ENCODE measurements around the gene BRSK2. TPM values are rescaled to one million over a fixed set of nuclear protein-coding genes. Genes with fewer than 3 reads are reported as not detected.

The BRSK2 gene
- total RNA-seq, 2 experiments from 2014 or later = 0.22 to 0.55 TPM

DNA sequence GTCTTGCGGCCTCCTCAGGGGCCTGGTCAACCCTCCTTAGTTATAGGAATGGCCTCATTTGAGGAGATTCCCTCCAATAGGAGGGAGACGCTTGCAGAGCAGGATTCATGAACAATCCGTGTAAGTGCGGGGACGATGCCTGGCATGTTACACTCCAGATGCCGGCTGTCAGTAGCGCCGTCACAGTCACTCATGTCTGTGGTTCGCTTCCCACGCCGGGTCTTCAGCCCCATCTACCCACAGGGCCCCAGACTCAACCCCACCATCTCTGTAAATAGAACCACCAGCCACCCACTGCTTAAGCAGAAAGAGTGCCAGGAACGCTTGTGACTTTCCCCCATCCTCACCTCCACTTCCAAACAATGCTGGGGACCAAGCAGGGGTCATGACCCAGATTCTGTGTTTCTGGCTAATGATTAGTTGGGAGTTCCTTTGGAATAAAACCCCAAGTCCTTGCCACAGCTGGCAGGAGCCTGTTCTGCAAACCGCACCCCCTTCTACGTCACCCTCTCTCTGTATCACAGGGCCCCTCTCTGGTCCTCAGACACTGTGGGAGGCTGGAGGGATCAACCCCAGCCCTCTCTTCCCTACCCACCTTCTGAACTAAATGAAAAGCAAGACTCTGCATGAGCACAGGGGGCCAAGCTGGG is 41.5 kb upstream of the BRSK2 start:
- ATAC-seq (ENCODE audit: poor library complexity) (no peak), DNase-seq (no peak)
- Mint-ChIP-seq H3K4me1 (ENCODE audit: low read depth) (no peaks in the 10 kb centered on the region), H3K27ac (no peak overlapping the region), H3K4me3 (no peak overlapping the region), H3K9me3 (no peaks in the 10 kb centered on the region), H3K36me3 (ENCODE audit: low read depth) (no peaks in the 10 kb centered on the region), H3K27me3 (no peaks in the 10 kb centered on the region)
- no peak overlapping the region for H3K27ac ChIP-seq (ENCODE audit: low read depth in 1 of 2, low read length in 2 of 2)
- no peaks in the 10 kb centered on the region for H3K36me3 ChIP-seq (ENCODE audit: insufficient read depth, low read length)
- no peaks in the 10 kb centered on the region for H3K27me3 ChIP-seq (ENCODE audit: control insufficient read depth in 1 of 2, insufficient read depth in 2 of 2, low read length in 2 of 2)
- H3K9me3 ChIP-seq (ENCODE audit: control insufficient read depth in 1 of 2, insufficient read depth in 1 of 2, low read length in 2 of 2) = no peaks in the 10 kb centered on the region
- TF ChIP-seq, protein P1, sequence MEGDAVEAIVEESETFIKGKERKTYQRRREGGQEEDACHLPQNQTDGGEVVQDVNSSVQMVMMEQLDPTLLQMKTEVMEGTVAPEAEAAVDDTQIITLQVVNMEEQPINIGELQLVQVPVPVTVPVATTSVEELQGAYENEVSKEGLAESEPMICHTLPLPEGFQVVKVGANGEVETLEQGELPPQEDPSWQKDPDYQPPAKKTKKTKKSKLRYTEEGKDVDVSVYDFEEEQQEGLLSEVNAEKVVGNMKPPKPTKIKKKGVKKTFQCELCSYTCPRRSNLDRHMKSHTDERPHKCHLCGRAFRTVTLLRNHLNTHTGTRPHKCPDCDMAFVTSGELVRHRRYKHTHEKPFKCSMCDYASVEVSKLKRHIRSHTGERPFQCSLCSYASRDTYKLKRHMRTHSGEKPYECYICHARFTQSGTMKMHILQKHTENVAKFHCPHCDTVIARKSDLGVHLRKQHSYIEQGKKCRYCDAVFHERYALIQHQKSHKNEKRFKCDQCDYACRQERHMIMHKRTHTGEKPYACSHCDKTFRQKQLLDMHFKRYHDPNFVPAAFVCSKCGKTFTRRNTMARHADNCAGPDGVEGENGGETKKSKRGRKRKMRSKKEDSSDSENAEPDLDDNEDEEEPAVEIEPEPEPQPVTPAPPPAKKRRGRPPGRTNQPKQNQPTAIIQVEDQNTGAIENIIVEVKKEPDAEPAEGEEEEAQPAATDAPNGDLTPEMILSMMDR (IDR thresholded peaks at IDR 0.05) = no peak
- CTCF ChIA-PET = no interaction called here
- H3K4me1 ChIP-seq (ENCODE audit: insufficient read depth, low read length) = no peaks in the 10 kb centered on the region
- intact Hi-C loops (cut with DNase I, micrococcal nuclease) = no loop called here
- POLR2A ChIA-PET = no interaction called here
- H3K4me3 ChIP-seq (ENCODE audit: low read length) = no peak overlapping the region

DNA sequence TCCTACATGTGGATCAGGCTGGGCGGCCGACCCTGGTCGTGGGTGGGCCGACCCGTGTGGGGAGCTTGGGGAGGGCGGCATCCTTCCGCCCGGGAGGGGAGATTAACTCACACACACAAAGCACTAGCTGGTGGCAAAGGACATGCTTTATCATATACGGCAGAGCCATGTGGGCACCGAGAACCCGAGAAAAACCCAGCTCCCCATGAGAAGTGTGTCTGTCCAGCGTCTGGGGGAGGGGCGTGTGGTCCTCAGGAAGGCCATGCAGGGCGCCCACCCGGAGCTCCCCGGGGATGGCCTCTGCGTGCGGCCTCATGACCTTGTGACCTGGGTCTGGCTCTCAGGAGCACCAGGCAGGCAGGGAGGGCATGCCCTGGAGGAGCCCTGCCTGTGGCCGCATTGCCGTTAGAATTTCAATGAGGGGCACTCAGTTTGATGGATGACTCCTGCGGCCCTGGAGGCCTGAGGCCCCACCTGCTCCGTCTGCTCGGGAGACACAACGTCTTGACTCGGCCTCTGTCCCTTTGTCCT is 40.9 kb upstream of the BRSK2 start:
- Mint-ChIP-seq H3K27me3 (no peaks in the 10 kb centered on the region), H3K4me1 (ENCODE audit: low read depth) (no peaks in the 10 kb centered on the region), H3K9me3 (no peaks in the 10 kb centered on the region), H3K36me3 (ENCODE audit: low read depth) (no peaks in the 10 kb centered on the region), H3K27ac (no peak overlapping the region), H3K4me3 (no peak overlapping the region)
- Histone ChIP-seq H3K4me3 (ENCODE audit: low read length) (no peak overlapping the region), H3K9me3 (ENCODE audit: control insufficient read depth in 1 of 2, insufficient read depth in 1 of 2, low read length in 2 of 2) (no peaks in the 10 kb centered on the region), H3K27ac (ENCODE audit: low read depth in 1 of 2, low read length in 2 of 2) (no peak overlapping the region), H3K4me1 (ENCODE audit: insufficient read depth, low read length) (no peaks in the 10 kb centered on the region), H3K36me3 (ENCODE audit: insufficient read depth, low read length) (no peaks in the 10 kb centered on the region), H3K27me3 (ENCODE audit: control insufficient read depth in 1 of 2, insufficient read depth in 2 of 2, low read length in 2 of 2) (no peaks in the 10 kb centered on the region)
- intact Hi-C loops (cut with DNase I, micrococcal nuclease) = no loop called here
- no peak for ATAC-seq (ENCODE audit: poor library complexity)
- TF ChIP-seq, protein P1 (IDR thresholded peaks at IDR 0.05) = no peak
- POLR2A ChIA-PET = no interaction called here
- no peak for DNase-seq
- CTCF ChIA-PET = no interaction called here

DNA sequence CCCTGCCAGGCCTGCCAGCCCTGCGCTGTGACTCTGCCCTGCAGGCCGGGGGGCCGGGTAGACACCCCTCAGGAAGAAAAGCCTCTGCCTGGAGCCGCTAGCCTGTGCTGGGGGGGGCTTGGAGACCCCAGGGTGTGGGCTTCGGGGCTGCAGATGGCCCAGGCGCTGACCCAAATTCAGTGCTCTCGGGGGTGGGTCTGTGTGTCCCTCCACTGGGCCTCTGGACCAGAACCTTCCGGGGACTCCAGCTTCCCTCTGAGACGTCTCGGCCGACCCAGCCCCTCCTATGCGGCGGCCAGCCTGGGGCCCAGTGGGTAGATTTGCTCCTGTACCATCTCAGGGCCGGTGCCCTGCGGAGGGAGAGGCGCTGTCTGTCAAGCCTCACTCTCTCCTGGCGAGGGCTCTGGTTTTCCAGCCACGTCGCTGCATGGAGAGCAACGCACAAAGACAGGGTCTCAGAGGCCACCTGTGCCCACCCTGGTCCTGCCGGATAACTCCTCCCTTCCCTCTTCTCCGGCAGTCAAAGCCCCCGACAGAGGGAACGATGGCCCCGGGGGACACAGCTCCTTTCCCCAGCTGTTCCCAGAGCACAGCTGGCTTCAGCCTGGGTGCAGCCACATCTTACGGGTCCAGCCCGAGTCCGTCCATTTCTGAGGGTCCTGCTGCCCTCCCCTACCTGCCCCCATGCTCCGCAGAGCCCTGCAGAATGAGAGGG is 40.2 kb upstream of the BRSK2 start:
- Histone ChIP-seq H3K27ac (ENCODE audit: low read depth in 1 of 2, low read length in 2 of 2) (no peak overlapping the region), H3K4me3 (ENCODE audit: low read length) (no peak overlapping the region), H3K9me3 (ENCODE audit: control insufficient read depth in 1 of 2, insufficient read depth in 1 of 2, low read length in 2 of 2) (no peaks in the 10 kb centered on the region), H3K4me1 (ENCODE audit: insufficient read depth, low read length) (no peaks in the 10 kb centered on the region), H3K27me3 (ENCODE audit: control insufficient read depth in 1 of 2, insufficient read depth in 2 of 2, low read length in 2 of 2) (no peaks in the 10 kb centered on the region), H3K36me3 (ENCODE audit: insufficient read depth, low read length) (no peaks in the 10 kb centered on the region)
- Mint-ChIP-seq H3K4me1 (ENCODE audit: low read depth) (no peaks in the 10 kb centered on the region), H3K27ac (no peak overlapping the region), H3K9me3 (no peaks in the 10 kb centered on the region), H3K4me3 (no peak overlapping the region), H3K36me3 (ENCODE audit: low read depth) (no peaks in the 10 kb centered on the region), H3K27me3 (no peaks in the 10 kb centered on the region)
- intact Hi-C loops (cut with DNase I, micrococcal nuclease) = no loop called here
- CTCF ChIA-PET = no interaction called here
- ATAC-seq (ENCODE audit: poor library complexity) = no peak
- TF ChIP-seq, protein P1 (IDR thresholded peaks at IDR 0.05) = no peak
- POLR2A ChIA-PET = no interaction called here
- DNase-seq = no peak
